SKM-1 (cell line): ENCODE measurements around the gene POLR1G.
"Not testable (repeated sequence)": the region's sequence is repeated elsewhere in the genome, so short reads cannot be mapped to it uniquely, and the experiment has no call there.

Source experiments
- DNase-seq: peaks from one replicate; lab custom pipeline; 2025; ENCODE audit not compliant: unreplicated experiment; lab: John Stamatoyannopoulos, UW

POLR1G gene

DNA sequence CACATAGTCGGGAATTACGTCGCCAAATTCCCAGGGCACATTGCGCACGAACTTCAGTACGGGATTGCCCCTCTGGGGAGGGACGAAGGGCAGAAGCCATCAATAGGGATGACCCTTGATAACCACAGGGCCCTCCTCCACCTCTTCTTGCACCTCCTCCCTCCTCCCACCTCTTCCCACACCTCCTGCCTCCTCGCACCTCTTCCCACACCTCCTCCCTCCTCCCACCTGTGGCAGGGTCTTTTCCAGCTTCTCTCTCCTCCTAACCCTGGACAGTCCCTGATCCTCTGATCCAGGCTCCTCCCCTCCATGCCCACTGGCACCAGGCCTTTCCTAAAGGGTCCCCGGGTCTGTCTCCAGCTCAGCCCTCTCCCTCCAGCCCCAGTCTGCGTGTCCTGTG is 13.9 kb downstream of the POLR1G start:
- no peak for DNase-seq

DNA sequence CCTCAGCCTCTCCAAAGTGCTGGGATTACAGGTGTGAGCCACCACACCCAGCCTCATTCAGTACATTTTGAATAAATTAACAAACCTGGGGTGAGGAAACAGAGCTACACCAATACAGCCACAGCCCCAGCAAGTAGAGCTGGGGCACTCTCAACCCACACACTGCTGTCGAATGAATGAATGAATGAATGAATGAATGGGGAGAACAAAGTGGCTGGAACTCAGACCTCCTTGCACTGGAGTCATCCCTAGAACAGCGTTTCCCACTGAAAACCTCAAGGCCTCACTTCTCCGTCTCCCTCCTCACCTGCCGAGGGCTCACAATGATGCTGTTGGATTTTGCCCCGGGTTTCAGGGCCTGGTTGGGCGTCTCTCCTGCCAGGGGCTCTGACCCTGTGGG is 14.4 kb downstream of the POLR1G start:
- no peak for DNase-seq

DNA sequence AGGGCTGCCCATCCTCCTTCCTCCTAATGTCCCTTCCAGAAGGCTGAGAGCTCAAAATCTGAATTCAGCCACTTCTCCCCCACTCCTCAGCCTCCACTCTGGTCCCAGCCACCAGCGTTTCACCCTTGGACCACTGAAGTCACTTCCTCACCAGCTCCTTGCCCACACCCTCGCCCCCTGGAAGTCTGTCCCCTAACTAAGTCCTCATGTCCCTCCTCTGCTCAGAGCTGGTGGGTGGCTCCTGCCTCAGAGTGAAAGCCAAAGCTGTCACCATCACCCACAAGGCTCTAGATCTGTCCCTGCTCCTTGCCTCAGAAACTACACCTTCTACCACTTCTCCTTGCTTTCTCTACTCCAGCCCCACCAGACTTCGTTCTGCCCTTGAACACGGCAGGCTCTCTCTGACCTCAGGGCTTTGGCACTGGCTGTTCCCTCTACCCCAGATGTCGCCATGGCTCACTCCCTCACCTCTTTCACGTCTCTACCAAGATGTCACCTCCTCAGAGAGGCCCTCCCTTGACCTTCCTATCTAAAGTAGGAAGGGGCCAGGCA is 15.6 kb downstream of the POLR1G start:
- no peak for DNase-seq

DNA sequence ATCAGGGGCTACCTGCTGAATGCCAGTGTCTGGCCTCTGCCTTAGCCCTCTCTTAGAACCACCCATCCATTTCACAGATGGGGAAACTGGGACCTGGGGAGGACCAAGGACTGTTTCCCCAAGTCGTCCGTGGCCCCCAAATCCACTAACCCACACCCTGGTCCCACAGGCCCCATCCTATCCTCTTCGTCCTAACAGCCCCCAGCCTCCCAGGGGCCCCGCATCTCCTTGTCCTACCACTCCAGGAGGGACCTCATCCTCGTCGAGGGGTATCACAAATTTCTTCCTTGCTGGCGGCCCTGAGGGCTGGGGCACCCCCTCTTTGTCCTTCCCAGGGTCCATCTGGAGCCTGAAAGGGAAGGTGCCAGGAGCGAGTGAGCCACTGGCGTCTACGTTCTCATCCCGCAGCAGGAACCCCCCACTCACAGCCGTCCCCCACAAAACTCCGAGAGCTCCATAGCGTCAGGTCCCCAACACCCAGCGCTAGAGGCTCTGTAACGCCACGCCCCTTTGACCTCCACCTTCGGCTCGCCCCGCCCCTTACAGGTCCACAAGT is 16.7 kb downstream of the POLR1G start:
- no peak for DNase-seq

DNA sequence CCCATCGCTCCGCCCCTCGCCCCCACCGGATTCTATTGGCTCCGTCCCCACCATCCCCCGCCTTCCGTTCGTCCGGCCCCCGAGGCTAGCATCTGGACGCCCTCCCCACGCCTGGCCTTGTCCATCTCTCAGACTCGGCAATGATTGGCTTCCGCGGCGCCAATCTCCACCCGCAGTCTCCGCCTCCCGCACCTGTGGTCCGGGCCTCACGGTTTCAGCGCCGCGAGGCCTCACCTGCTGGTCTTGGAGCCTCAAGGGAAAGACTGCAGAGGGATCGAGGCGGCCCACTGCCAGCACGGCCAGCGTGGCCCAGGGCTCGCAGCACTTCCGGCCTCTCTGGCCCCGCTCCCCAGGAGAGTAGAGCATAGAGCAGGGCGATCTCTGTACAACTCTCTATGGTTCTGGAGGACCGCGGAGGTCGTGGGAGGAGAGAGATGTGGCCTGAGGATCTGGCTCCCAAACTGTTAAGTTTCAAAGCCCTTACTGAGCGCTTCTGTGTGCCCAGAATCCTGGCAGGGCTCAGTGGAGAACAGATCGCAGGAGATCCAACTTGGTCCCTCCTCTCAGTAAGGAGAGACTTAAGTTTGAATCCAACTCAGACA is 17.2 kb downstream of the POLR1G start, which contains the start of gene ERCC1:
Gene ERCC1, minus strand, starts transcription at position 329 of the 602 bp plus-strand sequence. CDS start 543 bp downstream, outside the sequence.
- peak; percentile 70 for DNase-seq

DNA sequence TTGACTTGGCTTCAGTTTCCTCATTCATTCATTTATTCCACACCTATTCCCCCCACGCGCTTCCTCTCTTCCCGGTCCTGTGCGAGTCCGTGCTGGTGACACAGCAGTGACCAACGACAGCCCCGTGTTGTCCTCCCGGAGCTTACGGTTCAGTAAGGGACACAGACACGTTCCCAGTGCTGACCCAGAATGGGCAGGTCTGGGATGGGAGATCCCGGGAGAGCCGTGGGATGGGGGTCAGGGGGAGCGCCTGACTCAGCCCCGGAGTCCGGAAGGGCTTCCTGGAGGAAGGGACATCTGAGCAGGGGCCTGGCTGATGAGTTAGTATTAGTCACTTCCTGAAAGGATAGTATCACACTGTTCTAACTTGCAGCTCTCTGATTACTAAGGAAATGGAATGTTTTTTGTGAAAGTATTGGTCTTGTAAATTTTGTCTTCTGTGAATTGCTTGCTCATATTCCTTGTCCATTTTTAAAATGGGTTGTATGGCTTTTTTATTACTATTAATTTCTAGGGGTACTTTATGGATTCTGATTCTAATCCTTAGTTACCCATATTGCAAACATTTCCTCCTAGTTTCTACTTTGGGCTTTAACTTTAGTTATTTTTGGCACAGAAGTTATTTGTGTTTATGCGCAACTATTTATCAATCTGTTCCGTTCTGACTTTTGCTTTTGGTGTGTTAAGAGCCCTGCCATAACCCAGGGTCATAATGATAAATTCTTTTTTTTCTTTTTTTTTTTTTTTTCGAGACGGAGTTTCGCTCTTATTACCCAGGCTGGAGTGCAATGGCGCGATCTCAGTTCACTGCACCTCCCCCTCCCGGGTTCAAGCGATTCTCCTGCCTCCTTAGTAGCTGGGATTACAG is 18.0 kb downstream of the POLR1G start:
- peak; percentile 14 for DNase-seq

DNA sequence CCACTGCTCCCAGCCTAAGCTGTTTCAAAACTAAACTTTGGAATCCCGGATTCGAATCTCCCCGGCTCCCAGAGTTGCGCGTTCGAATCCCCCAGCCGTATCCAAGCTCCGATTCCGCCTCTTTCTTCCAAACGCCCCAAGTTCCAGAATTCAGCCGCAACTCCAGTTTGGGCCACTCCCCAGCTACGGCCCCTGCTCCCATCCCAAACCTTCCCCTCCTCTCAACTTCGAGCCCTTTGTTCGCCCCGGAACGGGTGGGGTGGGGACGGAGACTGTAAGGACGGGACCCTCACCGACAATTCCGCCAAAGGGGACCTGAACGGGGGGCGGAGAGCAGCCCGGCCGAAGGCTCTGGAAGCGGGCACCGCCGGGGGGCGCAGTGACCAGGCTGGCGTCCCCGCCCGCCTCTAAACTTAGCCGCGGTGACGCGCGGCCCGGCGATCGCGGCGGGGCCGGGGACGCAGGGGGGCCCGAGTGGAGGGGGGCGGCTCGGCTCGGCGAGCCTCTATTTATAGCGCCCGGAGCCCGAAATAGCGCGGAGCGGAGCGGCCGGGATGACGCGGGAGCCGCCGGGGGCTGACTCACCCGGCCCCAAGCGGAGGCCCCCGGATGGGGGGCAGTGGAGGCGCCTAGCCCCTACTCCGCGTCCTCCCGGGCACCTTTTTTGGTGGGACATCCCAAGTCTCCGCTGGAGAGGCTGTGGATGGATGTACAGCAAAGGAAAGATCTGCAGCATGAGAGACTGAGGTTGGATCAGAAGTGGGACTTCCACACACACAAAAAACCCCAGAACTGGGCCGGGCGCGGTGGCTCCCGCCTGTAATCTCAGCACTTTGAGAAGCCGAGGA is 22.2 kb downstream of the POLR1G start:
- DNase-seq = no peak

DNA sequence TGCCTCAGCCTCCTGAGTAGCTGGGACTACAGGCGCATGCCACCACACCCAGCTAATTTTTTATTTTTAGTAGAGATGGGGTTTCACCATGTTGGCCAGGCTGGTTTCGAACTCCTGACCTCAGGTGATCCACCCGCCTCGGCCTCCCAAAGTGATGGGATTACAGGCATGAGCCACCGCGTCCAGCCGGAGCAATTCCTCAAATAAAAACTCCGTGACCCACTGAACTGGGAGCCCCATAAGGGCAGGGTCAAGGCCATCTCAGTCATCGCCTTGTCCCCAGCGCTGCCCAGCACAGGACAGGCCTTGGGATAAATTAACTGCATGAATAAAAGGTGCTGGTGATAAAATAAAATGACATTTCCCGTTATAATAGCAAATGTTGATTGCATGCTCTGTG is 23.5 kb downstream of the POLR1G start:
- DNase-seq = not testable (repeated sequence)

DNA sequence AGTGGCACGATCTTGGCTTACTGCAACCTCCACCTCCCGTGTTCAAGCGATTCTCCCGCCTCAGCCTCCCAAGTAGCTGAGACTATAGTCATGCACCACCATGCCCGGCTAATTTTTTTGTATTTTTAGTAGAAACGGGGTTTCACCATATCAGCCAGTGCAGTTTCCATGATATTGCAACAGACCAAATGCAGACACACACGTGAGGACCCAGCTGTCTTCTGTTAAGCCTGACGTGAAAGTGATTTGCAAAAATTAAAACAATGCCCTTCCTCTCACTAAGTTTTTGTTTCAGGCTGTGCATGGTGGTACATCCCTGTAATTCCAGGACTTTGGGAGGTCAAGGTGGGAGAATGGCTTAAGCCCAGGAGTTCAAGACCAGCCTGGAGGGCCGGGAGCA is 24.6 kb downstream of the POLR1G start:
- not testable (repeated sequence) for DNase-seq

DNA sequence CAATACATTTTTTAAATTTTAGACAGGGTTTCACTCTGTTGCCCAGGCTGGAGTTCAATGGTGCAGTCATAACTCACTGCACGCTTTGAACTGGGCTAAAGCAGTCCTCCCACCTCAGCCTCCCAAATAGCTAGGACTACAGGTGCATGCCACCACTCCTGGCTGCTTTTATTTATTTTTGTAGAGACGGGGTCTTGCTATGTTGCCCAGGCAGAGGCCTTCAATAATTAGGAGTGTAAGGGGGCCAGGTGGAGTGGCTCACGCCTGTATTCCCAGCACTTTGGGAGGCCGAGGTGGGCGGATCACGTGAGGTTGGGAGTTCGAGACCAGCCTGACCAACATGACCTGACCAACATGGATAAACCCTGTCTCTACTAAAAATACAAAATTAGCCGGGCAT is 26.1 kb downstream of the POLR1G start:
- not testable (repeated sequence) for DNase-seq

DNA sequence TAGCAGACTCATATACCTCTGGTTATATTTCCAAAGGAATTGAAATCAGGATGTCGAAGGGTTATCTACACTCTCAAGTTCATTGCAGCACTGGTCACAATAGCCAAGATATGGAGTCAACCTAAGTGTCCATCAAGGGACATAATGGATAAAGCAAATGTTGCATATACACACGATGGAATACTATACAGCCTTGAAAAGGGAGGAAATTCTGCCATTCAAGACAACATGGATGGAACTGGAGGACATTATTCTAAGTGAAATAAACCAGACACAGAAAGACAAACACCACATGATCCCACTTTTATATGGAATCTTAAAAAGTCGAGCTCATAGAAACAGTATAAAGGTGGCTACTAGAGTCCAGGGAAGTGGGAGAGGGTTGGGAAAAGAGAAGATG is 30.9 kb downstream of the POLR1G start:
- DNase-seq = no peak

DNA sequence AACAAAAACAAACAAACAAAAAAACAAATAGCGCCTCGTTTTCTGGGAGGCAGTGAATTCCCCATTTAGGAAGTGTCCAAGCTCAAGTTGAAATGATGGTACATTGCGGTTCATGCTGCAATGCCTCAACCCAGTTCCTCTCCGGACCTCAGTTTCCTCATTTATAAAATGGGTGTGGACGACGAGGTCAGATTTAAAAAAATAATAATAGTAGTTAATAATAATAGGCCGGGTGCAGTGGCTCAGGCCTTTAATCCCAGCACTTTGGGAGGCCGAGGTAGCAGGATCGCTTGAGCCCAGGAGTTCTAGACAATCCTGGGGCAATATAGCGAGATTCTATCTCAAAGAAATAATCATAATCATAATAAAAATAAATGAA is 32.7 kb downstream of the POLR1G start:
- no peak for DNase-seq

DNA sequence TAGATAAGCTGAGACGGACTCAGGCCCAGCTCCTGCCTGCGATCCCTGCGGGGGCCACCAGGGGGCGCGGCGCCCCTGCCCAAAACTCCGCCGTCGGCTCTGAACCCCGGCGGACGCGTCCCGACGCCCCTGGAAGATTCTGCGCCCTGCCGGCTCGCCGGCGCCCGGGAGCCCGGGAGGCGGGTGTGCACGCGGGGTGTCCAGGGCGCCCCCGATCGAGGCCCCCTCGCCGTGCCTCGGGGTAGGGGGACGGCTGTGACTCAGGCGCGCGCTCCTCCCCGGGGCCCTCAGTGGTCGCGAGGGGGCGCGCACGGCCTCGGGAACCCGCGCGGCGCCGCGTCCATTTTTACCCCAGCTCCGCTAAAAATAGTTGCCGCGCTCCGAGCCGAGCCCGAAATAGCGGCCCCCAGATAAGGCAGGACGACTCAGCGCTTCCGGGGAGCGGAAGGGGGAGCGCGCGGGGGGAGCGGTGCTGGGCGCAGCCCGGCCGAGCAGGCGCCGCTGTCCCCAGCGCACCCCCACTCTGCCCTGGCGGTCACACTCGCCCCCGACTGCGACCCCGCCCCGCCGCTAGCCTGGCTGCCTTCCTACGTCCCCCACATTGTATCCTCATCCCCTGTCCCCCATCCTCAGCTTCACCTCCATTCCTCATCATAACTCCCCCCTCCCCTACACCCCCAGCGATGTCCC is 33.3 kb downstream of the POLR1G start:
- peak; percentile 25 for DNase-seq

DNA sequence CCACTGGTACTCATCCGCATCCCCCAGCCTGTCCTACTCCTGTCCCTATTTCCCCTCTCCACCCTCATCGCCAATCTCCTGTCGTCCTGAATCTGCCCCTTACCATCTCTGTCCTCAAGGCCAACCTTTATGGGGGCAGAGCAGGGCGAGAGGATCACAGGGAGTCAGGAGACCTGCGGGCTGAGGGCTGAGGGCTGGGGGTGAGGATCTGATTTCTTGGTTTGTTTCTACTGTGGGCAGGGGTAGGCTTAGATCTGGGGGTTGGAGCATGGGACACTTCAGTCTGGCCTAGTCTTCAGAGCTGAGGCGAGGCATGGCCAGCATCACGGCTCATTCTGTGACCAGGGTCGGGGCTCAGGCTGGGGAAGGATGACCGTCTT is 33.8 kb downstream of the POLR1G start:
- no peak for DNase-seq

DNA sequence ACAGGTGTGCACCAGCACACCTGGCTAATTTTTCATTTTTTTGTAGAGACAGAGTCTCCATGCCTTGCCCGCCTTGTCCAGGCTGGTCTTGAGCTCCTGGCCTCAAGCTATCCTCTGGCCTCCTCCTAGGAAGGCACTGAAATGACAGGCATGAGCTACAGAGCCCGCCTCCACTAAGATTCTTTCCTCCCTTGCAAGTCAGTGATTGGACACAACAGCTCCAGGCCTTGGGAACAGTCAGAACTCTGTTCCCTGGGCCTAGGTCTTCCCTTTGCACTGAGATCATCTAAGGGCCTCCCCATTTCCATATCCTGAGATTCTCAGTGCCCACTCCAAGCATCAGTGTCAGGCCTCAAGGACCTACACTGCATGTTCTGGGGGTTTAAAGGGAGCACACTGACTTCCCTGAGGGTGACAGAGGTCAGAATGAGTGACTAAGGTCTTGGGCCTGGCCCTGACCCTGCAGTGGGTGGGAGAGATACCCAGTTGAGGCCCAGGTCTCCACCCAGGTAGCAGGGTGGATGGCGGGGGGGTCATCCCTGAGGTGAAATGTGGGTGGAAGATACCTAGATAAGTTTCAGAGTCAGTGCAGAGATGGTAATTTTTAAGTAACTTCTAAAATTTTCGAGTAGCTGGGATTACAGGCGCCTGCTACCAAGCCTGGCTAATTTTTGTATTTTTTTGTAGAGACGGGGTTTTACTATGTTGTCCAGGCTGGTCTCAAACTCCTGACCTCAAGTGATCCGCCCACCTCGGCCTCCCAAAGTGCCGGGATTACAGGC is 34.6 kb downstream of the POLR1G start:
- no peak for DNase-seq

DNA sequence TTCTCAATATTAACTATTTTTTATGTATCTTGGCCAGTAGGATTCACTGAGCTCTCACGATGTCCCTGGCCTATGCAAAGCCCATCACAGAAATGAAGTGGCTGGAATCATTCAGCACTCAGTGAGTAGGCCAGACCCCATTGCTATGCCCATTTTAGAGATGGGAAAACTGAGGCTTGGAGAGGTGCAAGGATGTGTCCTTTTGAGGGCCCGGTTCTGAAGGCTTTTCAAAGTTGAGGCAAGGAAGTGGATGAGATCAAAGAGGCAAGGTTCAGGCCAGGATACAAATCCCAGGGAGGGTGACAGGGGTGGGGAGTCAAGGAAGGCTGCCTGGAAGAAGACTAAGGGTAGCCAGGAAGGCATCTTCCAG is 35.9 kb downstream of the POLR1G start:
- DNase-seq = no peak

DNA sequence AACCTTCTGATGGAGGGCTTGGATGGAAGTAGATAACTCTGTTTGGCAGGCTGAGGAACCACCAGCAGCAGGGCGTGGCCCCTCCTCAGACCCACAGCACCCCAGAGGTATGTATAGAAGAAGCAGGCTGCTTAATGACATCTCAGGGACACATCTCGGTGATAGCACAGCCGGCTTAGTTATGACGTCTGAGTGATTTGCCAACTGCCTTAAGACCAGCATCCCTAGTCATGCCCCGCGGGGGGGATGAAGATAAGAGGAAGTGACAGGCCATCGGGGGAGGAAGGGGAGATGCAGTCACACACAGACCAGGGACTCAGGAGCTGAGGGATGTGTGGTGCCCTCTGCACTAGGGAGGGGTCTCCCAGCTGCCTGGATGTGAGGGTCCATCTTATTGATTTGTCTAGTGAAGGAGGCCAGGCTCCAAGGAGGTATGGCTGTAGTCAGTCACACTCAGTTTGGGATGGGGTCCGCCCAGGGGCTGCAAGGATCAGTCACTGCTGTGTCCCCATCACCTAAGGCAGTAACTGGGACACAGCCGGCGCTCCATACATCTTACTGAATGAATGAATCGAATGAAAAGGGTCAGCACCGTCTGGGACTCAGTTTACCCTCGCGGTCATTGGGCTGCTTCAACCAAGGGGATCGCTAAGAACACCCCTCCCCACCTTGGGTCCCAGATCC is 36.5 kb downstream of the POLR1G start:
- DNase-seq = no peak

DNA sequence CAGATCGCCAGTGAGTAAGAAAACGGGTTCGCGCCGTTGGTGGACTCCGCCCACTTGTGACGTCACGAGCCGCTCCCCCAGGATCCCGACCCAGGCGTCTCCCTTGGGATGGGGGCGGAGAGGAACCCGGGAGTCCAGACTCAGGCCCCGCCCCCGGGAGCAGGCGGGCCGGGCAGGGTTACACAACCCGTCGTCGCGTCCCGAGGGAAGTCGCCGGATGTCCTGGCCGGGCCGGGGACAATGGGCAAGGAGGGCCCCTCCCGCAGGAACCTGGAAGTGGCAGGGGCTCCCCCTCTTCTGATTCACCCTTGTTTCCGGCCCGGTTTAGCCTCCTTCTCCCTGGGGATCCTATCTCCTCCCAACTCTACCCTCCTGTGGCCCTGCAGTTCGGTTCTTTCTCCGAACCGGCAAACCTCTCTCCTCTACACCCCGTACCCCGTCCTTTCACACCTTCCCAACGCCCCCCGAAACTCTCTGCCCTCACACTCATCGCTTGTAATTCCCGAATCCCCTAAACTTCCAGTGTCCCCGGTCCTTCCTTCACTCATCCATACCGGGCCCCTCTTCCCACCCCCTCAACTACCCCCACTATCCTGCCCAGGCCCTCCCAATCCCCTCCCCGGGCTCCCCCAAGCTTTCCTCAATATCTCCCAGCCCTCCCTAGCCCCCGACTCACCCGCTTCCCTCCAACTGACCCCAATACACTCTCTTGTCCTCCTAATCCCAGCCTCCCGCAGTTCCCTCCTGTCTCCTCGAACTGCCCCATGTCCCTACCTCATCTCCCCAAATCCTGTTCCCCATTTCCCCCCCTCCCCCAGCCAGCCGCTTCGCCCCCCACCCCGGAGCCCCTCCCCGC is 37.2 kb downstream of the POLR1G start:
- DNase-seq = no peak
